ENCODE measurements around the gene ZNF892. TPM values are rescaled to one million over a fixed set of nuclear protein-coding genes. Genes with fewer than 3 reads are reported as not detected.

Gene ZNF892
- total RNA-seq (2014; rRNA removed) (not detected in 2 replicates), Bru-seq, nascent RNA (percentile 7 among the genes with signal in this experiment), BruChase-seq, experiment 1, labeled RNA remaining after a 6-hour chase (percentile 12 among the genes with signal in this experiment), BruChase-seq, experiment 2, labeled RNA remaining after a 2-hour chase (percentile 8 among the genes with signal in this experiment)
- long read RNA-seq = 0 reads

DNA sequence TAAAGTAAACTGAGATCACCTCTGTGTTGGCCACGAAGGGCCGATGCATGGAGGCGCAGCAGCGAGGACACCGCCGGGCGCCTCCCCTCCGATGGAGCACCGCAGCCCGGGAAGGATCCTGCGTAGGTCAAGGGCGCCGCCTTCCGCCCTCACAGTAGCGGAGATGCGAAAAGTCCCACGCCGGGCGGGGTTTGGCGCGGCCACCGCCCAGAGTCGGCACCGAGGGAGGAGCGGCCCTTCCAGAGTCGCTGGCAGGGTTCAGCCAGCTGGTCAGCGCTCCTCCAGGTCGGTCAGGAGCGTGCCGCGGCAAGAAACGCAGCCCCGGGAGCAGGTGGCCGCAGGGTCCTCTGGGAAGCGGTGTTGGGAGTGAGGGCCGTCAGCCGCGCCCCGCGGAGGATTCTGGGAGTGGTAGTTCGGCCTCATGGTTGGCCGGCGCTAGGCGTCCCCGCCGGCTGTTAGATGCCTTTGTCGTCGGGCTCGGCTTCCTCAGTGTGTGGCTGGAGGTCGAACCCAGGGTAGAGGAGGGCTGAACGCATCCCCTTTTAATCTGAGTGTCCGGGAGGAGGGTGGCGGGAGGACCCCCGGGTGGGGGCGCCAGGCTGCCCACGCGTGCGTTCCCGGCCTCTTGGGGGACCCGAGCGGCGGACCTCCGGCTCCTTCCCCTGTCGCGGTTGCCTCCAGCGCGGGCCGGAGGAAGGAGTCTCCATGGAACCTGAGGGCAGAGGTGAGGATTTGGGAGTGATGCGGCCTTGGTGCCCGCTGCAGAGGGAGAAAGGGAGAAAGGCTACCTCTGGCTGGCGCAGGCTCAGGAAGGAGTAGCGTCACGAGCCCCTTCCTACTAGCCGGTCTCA is at the start of gene ZNF892:
Gene ZNF892 (plus strand): TSS at position 411 of the 851 bp plus-strand sequence. CDS start 295 bp downstream, at position 706.
- intact Hi-C loops (cut with micrococcal nuclease) = no loop called here
- H3K79me2 ChIP-seq (ENCODE audit: low read length) = no peaks in the 10 kb centered on the region
- ATAC-seq = no peak
- no peak for DNase-seq
- H2AFZ ChIP-seq (ENCODE audit: low read length) = no peak within 1 kb of the TSS
- H3K9me3 ChIP-seq (ENCODE audit: low read length) = peaks cover 34% of the 10 kb centered on the region
- no TSS peak for BruUV-seq (replicated peaks)
- H3K27me3 ChIP-seq (ENCODE audit: low read length) = no peaks in the 10 kb centered on the region
- no peak within 1 kb of the TSS for H3K9ac ChIP-seq (ENCODE audit: low read length)
- no peaks in the 10 kb centered on the region for H3F3A ChIP-seq (ENCODE audit: low read length, unreplicated experiment)
- H3K36me3 ChIP-seq (ENCODE audit: low read depth, low read length) = no peaks in the 10 kb centered on the region; the same call in 1 of the 2 replicates
- CTCF ChIA-PET = no interaction called here
- no peak within 1 kb of the TSS for H3K4me3 ChIP-seq (ENCODE audit: low read length)
- no peak within 1 kb of the TSS for H3K4me2 ChIP-seq (ENCODE audit: low read length)
- H4K20me1 ChIP-seq (ENCODE audit: low read length) = no peaks in the 10 kb centered on the region
- POLR2A ChIA-PET (ENCODE audit: unreplicated experiment) = no interaction called here
- H3K27ac ChIP-seq (ENCODE audit: low read length) = no peak within 1 kb of the TSS
- H3K9me2 ChIP-seq (replicated peaks; ENCODE audit: low read length) = no peaks in the 10 kb centered on the region
- H3K4me1 ChIP-seq (ENCODE audit: insufficient read depth, low read length) = no peaks in the 10 kb centered on the region
- TF ChIP-seq, protein P1, sequence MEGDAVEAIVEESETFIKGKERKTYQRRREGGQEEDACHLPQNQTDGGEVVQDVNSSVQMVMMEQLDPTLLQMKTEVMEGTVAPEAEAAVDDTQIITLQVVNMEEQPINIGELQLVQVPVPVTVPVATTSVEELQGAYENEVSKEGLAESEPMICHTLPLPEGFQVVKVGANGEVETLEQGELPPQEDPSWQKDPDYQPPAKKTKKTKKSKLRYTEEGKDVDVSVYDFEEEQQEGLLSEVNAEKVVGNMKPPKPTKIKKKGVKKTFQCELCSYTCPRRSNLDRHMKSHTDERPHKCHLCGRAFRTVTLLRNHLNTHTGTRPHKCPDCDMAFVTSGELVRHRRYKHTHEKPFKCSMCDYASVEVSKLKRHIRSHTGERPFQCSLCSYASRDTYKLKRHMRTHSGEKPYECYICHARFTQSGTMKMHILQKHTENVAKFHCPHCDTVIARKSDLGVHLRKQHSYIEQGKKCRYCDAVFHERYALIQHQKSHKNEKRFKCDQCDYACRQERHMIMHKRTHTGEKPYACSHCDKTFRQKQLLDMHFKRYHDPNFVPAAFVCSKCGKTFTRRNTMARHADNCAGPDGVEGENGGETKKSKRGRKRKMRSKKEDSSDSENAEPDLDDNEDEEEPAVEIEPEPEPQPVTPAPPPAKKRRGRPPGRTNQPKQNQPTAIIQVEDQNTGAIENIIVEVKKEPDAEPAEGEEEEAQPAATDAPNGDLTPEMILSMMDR (conservative IDR thresholded peaks at IDR 0.05; ENCODE audit: low read depth, low read length) = no peak
- TF ChIP-seq EZH2 (IDR thresholded peaks at IDR 0.05; ENCODE audit: low read length, unreplicated experiment) (no peak), EZH2phosphoT487 (IDR thresholded peaks at IDR 0.05; ENCODE audit: borderline replicate concordance, low read length) (no peak)

DNA sequence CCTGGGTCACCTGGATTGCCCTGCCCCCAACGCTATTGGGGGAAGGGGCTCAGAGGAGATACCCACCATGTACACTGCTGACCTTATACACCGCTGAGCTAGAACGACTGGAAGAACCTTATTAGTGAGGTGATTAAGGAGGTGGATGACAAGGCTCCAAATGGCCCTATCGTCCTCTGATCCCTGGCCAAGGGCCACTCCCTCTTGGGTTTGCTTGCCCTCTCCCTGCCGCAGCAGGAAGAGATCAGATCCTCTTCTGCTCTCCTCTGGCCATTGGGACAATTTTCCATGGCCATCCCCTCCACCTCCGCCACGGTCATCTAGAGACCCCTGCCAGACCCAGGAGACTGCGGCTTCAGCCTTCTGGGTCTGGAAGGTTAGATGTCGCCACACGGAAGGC is 48.9 kb upstream of the ZNF892 start:
- H3K36me3 ChIP-seq (ENCODE audit: low read depth, low read length) = peaks cover 37% of the 10 kb centered on the region
- no peaks in the 10 kb centered on the region for H3K27me3 ChIP-seq (ENCODE audit: low read length)
- H3F3A ChIP-seq (ENCODE audit: low read length, unreplicated experiment) = no peaks in the 10 kb centered on the region
- peak overlapping the region; percentile 88 for H3K4me3 ChIP-seq (ENCODE audit: low read length)
- peak overlapping the region; percentile 95 for H2AFZ ChIP-seq (ENCODE audit: low read length)
- no peaks in the 10 kb centered on the region for H4K20me1 ChIP-seq (ENCODE audit: low read length)
- peaks cover 8% of the 10 kb centered on the region; the same call in 1 of the 2 replicates for H3K9me3 ChIP-seq (ENCODE audit: low read length)
- DNase-seq (no peak), ATAC-seq (no peak)
- CTCF ChIA-PET = no interaction called here
- POLR2A ChIA-PET (ENCODE audit: unreplicated experiment) = no interaction called here
- peaks cover 10% of the 10 kb centered on the region; the same call in 1 of the 2 replicates for H3K4me1 ChIP-seq (ENCODE audit: insufficient read depth, low read length)
- BruUV-seq (replicated peaks) = no TSS peak
- TF ChIP-seq, protein P1 (conservative IDR thresholded peaks at IDR 0.05; ENCODE audit: low read depth, low read length) = no peak
- TF ChIP-seq EZH2phosphoT487 (IDR thresholded peaks at IDR 0.05; ENCODE audit: borderline replicate concordance, low read length) (no peak), EZH2 (IDR thresholded peaks at IDR 0.05; ENCODE audit: low read length, unreplicated experiment) (no peak)
- H3K9ac ChIP-seq (ENCODE audit: low read length) = peak overlapping the region; percentile 72; the same call in 1 of the 2 replicates
- H3K27ac ChIP-seq (ENCODE audit: low read length) = no peak overlapping the region
- H3K9me2 ChIP-seq (replicated peaks; ENCODE audit: low read length) = no peaks in the 10 kb centered on the region
- H3K79me2 ChIP-seq (ENCODE audit: low read length) = no peaks in the 10 kb centered on the region
- peak overlapping the region; percentile 84 for H3K4me2 ChIP-seq (ENCODE audit: low read length)
- intact Hi-C loops (cut with micrococcal nuclease) = no loop called here

Data from PC-3 (cell line).